K562 treated with DMSO at 1 percent for 12 hours (cell line): Measurements from ENCODE around the gene FBXW4. TPM values are rescaled to one million over a fixed set of nuclear protein-coding genes. Genes with fewer than 3 reads are reported as not detected.

ENCODE experiments used
- total RNA-seq: library from RNA; unstranded; fragments of 300-600 nt; gene quantifications from 2 replicates; pipeline ENCODE4 v1.2.3, GENCODE V29; 2022; ENCODE audit not compliant: insufficient read depth

The FBXW4 gene
- total RNA-seq, result 14.2 and 17.6 TPM in 2 replicates

GRCh38 chr10:101694674-101695403, at the start of gene FBXW4:
TSS of gene FBXW4 (minus strand) at chr10:101695170. CDS start at chr10:101695105, 65 bp downstream.

GRCh38 chr10:101587725-101588653, 107.0 kb downstream of the FBXW4 start, which contains the start of the genes DPCD and POLL:
TSS of gene DPCD (plus strand) at chr10:101588321. CDS start at chr10:101588337, 16 bp downstream.
TSS of gene POLL (minus strand) at chr10:101588257. CDS start at chr10:101587360, 897 bp downstream.

Other genes with a start within 250 kb of the FBXW4 start
- 16.6 and 19.7 TPM in 2 replicates for gene POLL, start 106.9 kb downstream of the FBXW4 start, total RNA-seq
- 9.3 and 14.8 TPM in 2 replicates for gene DPCD, start 106.8 kb downstream of the FBXW4 start, total RNA-seq
- gene FGF8, start 80.9 kb upstream of the FBXW4 start, total RNA-seq, result not detected in 2 replicates
- 57.9 and 86.4 TPM in 2 replicates for gene NPM3, start 88.3 kb upstream of the FBXW4 start, total RNA-seq
- 15.0 and 62.9 TPM in 2 replicates for gene OGA, start 123.3 kb upstream of the FBXW4 start, total RNA-seq
- 2.5 and 17.8 TPM in 2 replicates for gene KCNIP2, start 148.6 kb upstream of the FBXW4 start, total RNA-seq